OCI-LY3 (cell line): Measurements from ENCODE around the gene NOXO1.
"Not testable (repeated sequence)": the region's sequence is repeated elsewhere in the genome, so short reads cannot be mapped to it uniquely, and the experiment has no call there.

Experiments used
- H2AFZ ChIP-seq: fragments of 200-600, 300-600 bp; shearing (Covaris generic); 2 replicates; pipeline ENCODE4 v1.6.0; 2014; ENCODE audit warnings: antibody characterized with exemption, low read depth, low read length
- H3K27ac ChIP-seq: fragments of 200-600, 300-600 bp; sonication (generic); 2 replicates; pipeline ENCODE4 v1.5.1; 2014; ENCODE audit warnings: mild to moderate bottlenecking, low read length, moderate library complexity, mixed read lengths
- H3K27me3 ChIP-seq: fragments of 200-600, 300-600 bp; sonication (generic); 2 replicates; pipeline ENCODE4 v1.6.1; 2014; ENCODE audit warnings: low read depth, low read length, mixed read lengths
- H3K36me3 ChIP-seq: fragments of 200-600, 300-600 bp; sonication (generic); replicated peaks from 2 replicates; pipeline ENCODE3; 2014; ENCODE audit warnings: low read depth, low read length, mixed read lengths
- H3K4me1 ChIP-seq: fragments of 300-600, 200-600 bp; sonication (generic); 2 replicates; pipeline ENCODE4 v1.6.1; 2014; ENCODE audit warnings: low read length, mixed read lengths
- H3K4me2 ChIP-seq: fragments of 200-600, 300-600 bp; sonication (generic); 2 replicates; pipeline ENCODE4 v1.6.1; 2014; ENCODE audit warnings: low read length, mixed read lengths
- H3K4me3 ChIP-seq: fragments of 300-600, 200-600 bp; sonication (generic); 2 replicates; pipeline ENCODE4 v1.5.1; 2014; ENCODE audit warnings: antibody characterized with exemption, mild to moderate bottlenecking, low read length, moderate library complexity
- H3K79me2 ChIP-seq: fragments of 300-600, 200-600 bp; shearing (Covaris generic); 2 replicates; pipeline ENCODE4 v1.6.1; 2014; ENCODE audit warnings: mild to moderate bottlenecking, low read length, mixed read lengths
- H3K9ac ChIP-seq: fragments of 300-600, 200-600 bp; shearing (Covaris generic); 2 replicates; pipeline ENCODE4 v1.6.0; 2014; ENCODE audit warnings: mild to moderate bottlenecking, low read length, moderate library complexity
- H3K9me3 ChIP-seq: fragments of 200-600, 300-600 bp; shearing (Covaris generic); 2 replicates; pipeline ENCODE4 v1.6.1; 2014; ENCODE audit warnings: low read length, mixed read lengths; ENCODE audit not compliant: insufficient read depth
- H4K20me1 ChIP-seq: fragments of 200-600, 300-600 bp; sonication (generic); 2 replicates; pipeline ENCODE4 v1.6.1; 2016; ENCODE audit warnings: low read length, mixed read lengths; ENCODE audit not compliant: insufficient read depth
- CTCF ChIP-seq: fragments of 200-600, 300-600 bp; sonication (generic); IDR thresholded peaks from 2 replicates; pipeline ENCODE4 v1.5.1; 2014; ENCODE audit warnings: antibody characterized with exemption, low read length, low read depth
- EZH2phosphoT487 ChIP-seq: fragments of 200-600 bp; shearing (Covaris generic); IDR thresholded peaks from 2 replicates; pipeline ENCODE4 v1.6.1; 2018; ENCODE audit warnings: antibody characterized with exemption, mixed run types, low read depth

Gene NOXO1

GRCh38 chr16:1958715-1959268 is 22.5 kb downstream of the NOXO1 start:
- Histone ChIP-seq H3K79me2 (peaks cover 42% of the 10 kb centered on the region), H3K9ac (peak overlapping the region; percentile 41; the same call in 1 of the 2 replicates)

GRCh38 chr16:1958143-1958491 is 23.2 kb downstream of the NOXO1 start:
- H3K79me2 ChIP-seq: peaks cover 35% of the 10 kb centered on the region
- peaks cover 13% of the 10 kb centered on the region for H3K36me3 ChIP-seq
- H3K27me3 ChIP-seq, H3K9me3 ChIP-seq, H3K9ac ChIP-seq, H3K27ac ChIP-seq, H2AFZ ChIP-seq, H3K4me3 ChIP-seq, H3K4me2 ChIP-seq: not testable (repeated sequence)
- H3K4me1 ChIP-seq: peaks cover 32% of the 10 kb centered on the region
- peaks cover 22% of the 10 kb centered on the region for H4K20me1 ChIP-seq

More at GRCh38 chr16:1958715-1959268, 22.5 kb downstream of the NOXO1 start:
- TF ChIP-seq CTCF (no peak), EZH2phosphoT487 (no peak)
- Histone ChIP-seq H4K20me1 (peaks cover 28% of the 10 kb centered on the region), H3K36me3 (peaks cover 20% of the 10 kb centered on the region), H3K4me1 (peaks cover 34% of the 10 kb centered on the region), H3K27me3 (no peaks in the 10 kb centered on the region), H3K4me2 (peak overlapping the region; percentile 84), H2AFZ (peak overlapping the region; percentile 89; the same call in 1 of the 2 replicates), H3K27ac (no peak overlapping the region), H3K9me3 (no peaks in the 10 kb centered on the region), H3K4me3 (peak overlapping the region; percentile 89)

GRCh38 chr16:1957434-1958142 is 23.7 kb downstream of the NOXO1 start:
- H3K27me3 ChIP-seq, H2AFZ ChIP-seq, H3K4me3 ChIP-seq, H3K9me3 ChIP-seq, H3K27ac ChIP-seq, H3K9ac ChIP-seq, H3K4me2 ChIP-seq, H3K36me3 ChIP-seq: not testable (repeated sequence)
- H3K4me1 ChIP-seq: peaks cover 27% of the 10 kb centered on the region
- H4K20me1 ChIP-seq: peaks cover 16% of the 10 kb centered on the region
- peaks cover 30% of the 10 kb centered on the region for H3K79me2 ChIP-seq

GRCh38 chr16:1953734-1954133 is 27.5 kb downstream of the NOXO1 start:
- H3K27me3 ChIP-seq: no peaks in the 10 kb centered on the region
- H3K9me3 ChIP-seq: no peaks in the 10 kb centered on the region
- H3K9ac ChIP-seq: no peak overlapping the region
- H3K4me2 ChIP-seq: no peak overlapping the region
- no peak overlapping the region for H2AFZ ChIP-seq
- TF ChIP-seq EZH2phosphoT487: no peak
- no peak for TF ChIP-seq CTCF
- no peaks in the 10 kb centered on the region for H4K20me1 ChIP-seq
- H3K79me2 ChIP-seq: no peaks in the 10 kb centered on the region
- H3K4me1 ChIP-seq: no peaks in the 10 kb centered on the region; the same call in 1 of the 2 replicates
- H3K4me3 ChIP-seq: no peak overlapping the region
- H3K36me3 ChIP-seq: no peaks in the 10 kb centered on the region
- H3K27ac ChIP-seq: no peak overlapping the region

- Histone ChIP-seq H3K27ac (no peak overlapping the region), H3K9ac (no peak overlapping the region), H2AFZ (no peak overlapping the region), H3K79me2 (no peaks in the 10 kb centered on the region), H3K4me2 (no peak overlapping the region), H4K20me1 (no peaks in the 10 kb centered on the region), H3K4me3 (no peak overlapping the region), H3K4me1 (no peaks in the 10 kb centered on the region), H3K36me3 (no peaks in the 10 kb centered on the region), H3K9me3 (no peaks in the 10 kb centered on the region), H3K27me3 (no peaks in the 10 kb centered on the region)
- TF ChIP-seq EZH2phosphoT487 (no peak), CTCF (no peak)
Measured at GRCh38 chr16:1950559-1950958, 30.7 kb downstream of the NOXO1 start.
